HepG2 (cell line): ENCODE results near the gene WDR54. TPM values are rescaled to one million over a fixed set of nuclear protein-coding genes. Genes with fewer than 3 reads are reported as not detected.

Experiments
- ARID3A ChIP-seq: IDR thresholded peaks from 2 replicates; pipeline ENCODE4 v1.6.1; 2012; ENCODE audit warnings: low read depth, low read length, improper control_type of control experiment
- BATF2 ChIP-seq: sonication (generic); formaldehyde crosslinking; IDR thresholded peaks from 2 replicates; pipeline ENCODE4 v1.8.0; 2022; ENCODE audit warnings: mild to moderate bottlenecking, missing genetic modification reagents, moderate library complexity
- CAMTA2 ChIP-seq: sonication (generic); formaldehyde crosslinking; IDR thresholded peaks from 2 replicates; pipeline ENCODE4 v1.4.0; 2020; ENCODE audit warnings: mild to moderate bottlenecking, missing genetic modification reagents, borderline replicate concordance
- CBX1 ChIP-seq: IDR thresholded peaks from one replicate; pipeline ENCODE4 v1.6.1; 2016; ENCODE audit warnings: antibody characterized with exemption, low read depth
- FOXA3 ChIP-seq: IDR thresholded peaks from 2 replicates; pipeline ENCODE4 v1.6.1; 2016; ENCODE audit warnings: missing genetic modification reagents, missing compliant biosample characterization
- FOXO1 ChIP-seq: sonication (generic); formaldehyde crosslinking; IDR thresholded peaks from 2 replicates; pipeline ENCODE4 v1.4.0; 2020; ENCODE audit warnings: missing genetic modification reagents
- GATA4 ChIP-seq: sonication (generic); IDR thresholded peaks from 2 replicates; pipeline ENCODE4 v1.6.1; 2016; ENCODE audit warnings: antibody characterized with exemption, low read depth, borderline replicate concordance
- NRL ChIP-seq: sonication (generic); formaldehyde crosslinking; IDR thresholded peaks from 2 replicates; pipeline ENCODE4 v1.5.0; 2020; ENCODE audit warnings: missing genetic modification reagents, mild to moderate bottlenecking, moderate library complexity, borderline replicate concordance
- TEAD3 ChIP-seq: optimal IDR thresholded peaks from 2 replicates; pipeline ENCODE3; 2016; ENCODE audit warnings: borderline replicate concordance
- ZC3H13 ChIP-seq: sonication (generic); formaldehyde crosslinking; IDR thresholded peaks from 2 replicates; pipeline ENCODE4 v1.8.1; 2023; ENCODE audit warnings: mild to moderate bottlenecking, missing genetic modification reagents, moderate library complexity
- ZFP91 ChIP-seq: sonication (generic); formaldehyde crosslinking; IDR thresholded peaks from 2 replicates; pipeline ENCODE4 v1.9.0; 2022; ENCODE audit warnings: missing genetic modification reagents, mild to moderate bottlenecking, borderline replicate concordance
- ZNF367 ChIP-seq: sonication (generic); formaldehyde crosslinking; IDR thresholded peaks from 2 replicates; pipeline ENCODE4 v1.4.0; 2020; ENCODE audit warnings: missing genetic modification reagents, borderline replicate concordance
- ZSCAN30 ChIP-seq: sonication (generic); formaldehyde crosslinking; IDR thresholded peaks from 2 replicates; pipeline ENCODE4 v1.5.0; 2020; ENCODE audit warnings: mild to moderate bottlenecking, missing genetic modification reagents
- polyA plus RNA-seq, 8 experiments: library from polyadenylated mRNA; depleted of rRNA in 3 of 8; stranded (reverse) in 7 of 8; unstranded in 1 of 8; fragments of >200 nt; fragmentation: Illumina TruSeq in 4 of 8; extraction: Trizol in 4 of 8; gene quantifications; 2 replicates each; pipeline versions ENCODE4 v1.2.1 to v1.2.3, GENCODE V29; 2011 to 2016; ENCODE audit warnings: low read depth in 4 of 8, missing spikeins in 1 of 8, mixed read lengths in 1 of 8; ENCODE audit not compliant: insufficient read depth in 1 of 8
- total RNA-seq, 5 experiments: library from RNA; depleted of rRNA; stranded (reverse); fragments of >200 nt; fragmentation: Illumina TruSeq; extraction: Trizol; gene quantifications; 2 replicates each; pipeline ENCODE4 v1.2.3, GENCODE V29; 2016; ENCODE audit warnings: low read depth in 1 of 5
- TF ChIP-seq, protein P1 (sequence below): sonication (generic); formaldehyde crosslinking; IDR thresholded peaks from 2 replicates; pipeline ENCODE4 v1.5.1; 2020; ENCODE audit warnings: mild to moderate bottlenecking, missing genetic modification reagents, moderate library complexity
- TF ChIP-seq, protein P2 (sequence below): sonication (generic); formaldehyde crosslinking; IDR thresholded peaks from 2 replicates; pipeline ENCODE4 v1.4.0; 2020; ENCODE audit warnings: low read depth, missing genetic modification reagents
- TF ChIP-seq, protein P3 (sequence below), 2 experiments: fragments of 450-650 bp in 1 of 2; sonication (generic) in 1 of 2; formaldehyde crosslinking; IDR thresholded peaks; 2 replicates each; pipeline versions ENCODE4 v1.5.0 to v1.8.0; 2020 to 2022; ENCODE audit warnings: mild to moderate bottlenecking in 1 of 2, missing genetic modification reagents in 1 of 2

Gene WDR54
- total and polyA plus RNA-seq, 2 of the 13 experiments (the other 11 are each of a cell fraction or from before 2014, with no cell fraction given): 2.0 to 17.3 TPM

DNA sequence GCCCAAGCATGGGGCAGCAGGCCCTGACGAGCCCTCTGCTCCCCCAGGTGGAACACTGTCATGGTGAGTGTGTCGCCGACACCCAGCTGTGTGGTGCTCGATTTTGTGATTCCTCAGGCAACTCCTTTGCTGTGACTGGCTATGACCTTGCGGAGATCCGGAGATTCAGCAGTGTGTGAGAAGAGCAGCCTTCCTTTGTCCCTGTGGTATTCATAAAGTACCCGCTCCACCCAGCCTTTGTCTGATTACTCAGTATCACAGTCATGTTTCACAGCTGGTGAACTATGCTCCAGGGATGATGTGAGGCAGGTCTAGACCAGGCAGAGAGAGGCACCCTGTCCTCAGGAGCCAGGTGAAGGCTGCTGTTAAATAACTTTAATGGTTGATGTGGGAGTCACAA, 4.0 kb downstream of the WDR54 start (continued):
- TF ChIP-seq, protein P1, sequence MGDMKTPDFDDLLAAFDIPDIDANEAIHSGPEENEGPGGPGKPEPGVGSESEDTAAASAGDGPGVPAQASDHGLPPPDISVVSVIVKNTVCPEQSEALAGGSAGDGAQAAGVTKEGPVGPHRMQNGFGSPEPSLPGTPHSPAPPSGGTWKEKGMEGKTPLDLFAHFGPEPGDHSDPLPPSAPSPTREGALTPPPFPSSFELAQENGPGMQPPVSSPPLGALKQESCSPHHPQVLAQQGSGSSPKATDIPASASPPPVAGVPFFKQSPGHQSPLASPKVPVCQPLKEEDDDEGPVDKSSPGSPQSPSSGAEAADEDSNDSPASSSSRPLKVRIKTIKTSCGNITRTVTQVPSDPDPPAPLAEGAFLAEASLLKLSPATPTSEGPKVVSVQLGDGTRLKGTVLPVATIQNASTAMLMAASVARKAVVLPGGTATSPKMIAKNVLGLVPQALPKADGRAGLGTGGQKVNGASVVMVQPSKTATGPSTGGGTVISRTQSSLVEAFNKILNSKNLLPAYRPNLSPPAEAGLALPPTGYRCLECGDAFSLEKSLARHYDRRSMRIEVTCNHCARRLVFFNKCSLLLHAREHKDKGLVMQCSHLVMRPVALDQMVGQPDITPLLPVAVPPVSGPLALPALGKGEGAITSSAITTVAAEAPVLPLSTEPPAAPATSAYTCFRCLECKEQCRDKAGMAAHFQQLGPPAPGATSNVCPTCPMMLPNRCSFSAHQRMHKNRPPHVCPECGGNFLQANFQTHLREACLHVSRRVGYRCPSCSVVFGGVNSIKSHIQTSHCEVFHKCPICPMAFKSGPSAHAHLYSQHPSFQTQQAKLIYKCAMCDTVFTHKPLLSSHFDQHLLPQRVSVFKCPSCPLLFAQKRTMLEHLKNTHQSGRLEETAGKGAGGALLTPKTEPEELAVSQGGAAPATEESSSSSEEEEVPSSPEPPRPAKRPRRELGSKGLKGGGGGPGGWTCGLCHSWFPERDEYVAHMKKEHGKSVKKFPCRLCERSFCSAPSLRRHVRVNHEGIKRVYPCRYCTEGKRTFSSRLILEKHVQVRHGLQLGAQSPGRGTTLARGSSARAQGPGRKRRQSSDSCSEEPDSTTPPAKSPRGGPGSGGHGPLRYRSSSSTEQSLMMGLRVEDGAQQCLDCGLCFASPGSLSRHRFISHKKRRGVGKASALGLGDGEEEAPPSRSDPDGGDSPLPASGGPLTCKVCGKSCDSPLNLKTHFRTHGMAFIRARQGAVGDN (CRISPR knock-in tag): peak; percentile 41; the same call in 1 of the 2 replicates
- TF ChIP-seq ZC3H13 (CRISPR knock-in tag) (peak; percentile 24), FOXO1 (no peak), FOXA3 (CRISPR knock-in tag) (no peak), CBX1 (peak; percentile 5), ZNF367 (CRISPR knock-in tag) (no peak), CAMTA2 (CRISPR knock-in tag) (no peak), GATA4 (0 out of 2 replicates have a peak, but pooled peaks have one; percentile 12), NRL (CRISPR knock-in tag) (no peak), ARID3A (peak; percentile 64), ZFP91 (CRISPR knock-in tag) (no peak), BATF2 (0 out of 2 replicates have a peak, but pooled peaks have one; percentile 75), ZSCAN30 (CRISPR knock-in tag) (no peak), TEAD3 (CRISPR knock-in tag) (peak; percentile 71)
- TF ChIP-seq, protein P2, sequence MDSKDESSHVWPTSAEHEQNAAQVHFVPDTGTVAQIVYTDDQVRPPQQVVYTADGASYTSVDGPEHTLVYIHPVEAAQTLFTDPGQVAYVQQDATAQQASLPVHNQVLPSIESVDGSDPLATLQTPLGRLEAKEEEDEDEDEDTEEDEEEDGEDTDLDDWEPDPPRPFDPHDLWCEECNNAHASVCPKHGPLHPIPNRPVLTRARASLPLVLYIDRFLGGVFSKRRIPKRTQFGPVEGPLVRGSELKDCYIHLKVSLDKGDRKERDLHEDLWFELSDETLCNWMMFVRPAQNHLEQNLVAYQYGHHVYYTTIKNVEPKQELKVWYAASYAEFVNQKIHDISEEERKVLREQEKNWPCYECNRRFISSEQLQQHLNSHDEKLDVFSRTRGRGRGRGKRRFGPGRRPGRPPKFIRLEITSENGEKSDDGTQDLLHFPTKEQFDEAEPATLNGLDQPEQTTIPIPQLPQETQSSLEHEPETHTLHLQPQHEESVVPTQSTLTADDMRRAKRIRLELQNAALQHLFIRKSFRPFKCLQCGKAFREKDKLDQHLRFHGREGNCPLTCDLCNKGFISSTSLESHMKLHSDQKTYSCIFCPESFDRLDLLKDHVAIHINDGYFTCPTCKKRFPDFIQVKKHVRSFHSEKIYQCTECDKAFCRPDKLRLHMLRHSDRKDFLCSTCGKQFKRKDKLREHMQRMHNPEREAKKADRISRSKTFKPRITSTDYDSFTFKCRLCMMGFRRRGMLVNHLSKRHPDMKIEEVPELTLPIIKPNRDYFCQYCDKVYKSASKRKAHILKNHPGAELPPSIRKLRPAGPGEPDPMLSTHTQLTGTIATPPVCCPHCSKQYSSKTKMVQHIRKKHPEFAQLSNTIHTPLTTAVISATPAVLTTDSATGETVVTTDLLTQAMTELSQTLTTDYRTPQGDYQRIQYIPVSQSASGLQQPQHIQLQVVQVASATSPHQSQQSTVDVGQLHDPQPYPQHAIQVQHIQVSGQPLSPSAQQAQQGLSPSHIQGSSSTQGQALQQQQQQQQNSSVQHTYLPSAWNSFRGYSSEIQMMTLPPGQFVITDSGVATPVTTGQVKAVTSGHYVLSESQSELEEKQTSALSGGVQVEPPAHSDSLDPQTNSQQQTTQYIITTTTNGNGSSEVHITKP: no peak
- TF ChIP-seq, protein P3, sequence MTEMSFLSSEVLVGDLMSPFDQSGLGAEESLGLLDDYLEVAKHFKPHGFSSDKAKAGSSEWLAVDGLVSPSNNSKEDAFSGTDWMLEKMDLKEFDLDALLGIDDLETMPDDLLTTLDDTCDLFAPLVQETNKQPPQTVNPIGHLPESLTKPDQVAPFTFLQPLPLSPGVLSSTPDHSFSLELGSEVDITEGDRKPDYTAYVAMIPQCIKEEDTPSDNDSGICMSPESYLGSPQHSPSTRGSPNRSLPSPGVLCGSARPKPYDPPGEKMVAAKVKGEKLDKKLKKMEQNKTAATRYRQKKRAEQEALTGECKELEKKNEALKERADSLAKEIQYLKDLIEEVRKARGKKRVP (CRISPR knock-in tag; IDR thresholded peaks at IDR 0.05): 0 out of 4 replicates have a peak, but pooled peaks of 1 of the 2 experiments have one; percentile 29
